Immature natural killer cell (primary cell): Measurements from ENCODE around the gene LRRFIP1. TPM values are rescaled to one million over a fixed set of nuclear protein-coding genes. Genes with fewer than 3 reads are reported as not detected.
"Not testable (repeated sequence)": the region's sequence is repeated elsewhere in the genome, so short reads cannot be mapped to it uniquely, and the experiment has no call there.

Source experiments
- DNase-seq, 3 donors: peaks; one replicate each; pipeline ENCODE4 v3.0.0; 2022; ENCODE audit warnings: mixed read lengths in 1 of 3
- H3K27ac Mint-ChIP-seq, 6 donors: one replicate each; pipeline ENCODE4 v1.8.0; 2020; ENCODE audit warnings: mixed read lengths in 6 of 6, mild to moderate bottlenecking in 5 of 6, inconsistent platforms in 4 of 6, moderate library complexity in 3 of 6
- H3K27me3 Mint-ChIP-seq, 3 donors: one replicate each; pipeline ENCODE4 v1.8.0; 2020 to 2021; ENCODE audit warnings: low read depth in 3 of 3, mild to moderate bottlenecking in 3 of 3, mixed read lengths in 3 of 3, moderate library complexity in 3 of 3, inconsistent platforms in 1 of 3
- H3K36me3 Mint-ChIP-seq, 3 donors: one replicate each; pipeline ENCODE4 v1.8.0; 2020; ENCODE audit warnings: mixed read lengths in 3 of 3, inconsistent platforms in 2 of 3, mild to moderate bottlenecking in 2 of 3
- H3K4me1 Mint-ChIP-seq, 2 donors: one replicate each; pipeline ENCODE4 v1.8.0; 2020; ENCODE audit warnings: inconsistent platforms in 2 of 2, mild to moderate bottlenecking in 2 of 2, mixed read lengths in 2 of 2, moderate library complexity in 1 of 2
- H3K4me3 Mint-ChIP-seq, 5 donors: one replicate each; pipeline ENCODE4 v1.8.0; 2020; ENCODE audit warnings: mild to moderate bottlenecking in 5 of 5, mixed read lengths in 5 of 5, inconsistent platforms in 3 of 5, moderate library complexity in 3 of 5
- H3K9me3 Mint-ChIP-seq, 6 donors: one replicate each; pipeline ENCODE4 v1.8.0; 2020; ENCODE audit warnings: mild to moderate bottlenecking in 6 of 6, mixed read lengths in 6 of 6, inconsistent platforms in 4 of 6, moderate library complexity in 3 of 6
- polyA plus RNA-seq, 3 donors: library from polyadenylated mRNA; unstranded; fragments of 300-500 nt; fragmentation: Illumina TruSeq; gene quantifications; one replicate each; pipeline ENCODE4 v1.2.3, GENCODE V29; 2021

LRRFIP1 gene
- polyA plus RNA-seq, 3 donors from 2014 or later: 62.5 to 137 (median 80.0) TPM

GRCh38 chr2:237602409-237602808, 25.0 kb upstream of the LRRFIP1 start:
- H3K9me3 Mint-ChIP-seq: peaks cover 0 to 2% (median 0%) of the 10 kb centered on the region in 6 donors
- no peaks in the 10 kb centered on the region for H3K36me3 Mint-ChIP-seq
- H3K27me3 Mint-ChIP-seq: peaks cover 3 to 6% (median 3%) of the 10 kb centered on the region in 3 donors
- H3K27ac Mint-ChIP-seq: peak overlapping the region; percentile 65 to 98 (median 88)
- H3K4me1 Mint-ChIP-seq: peaks cover 19 to 21% of the 10 kb centered on the region in 2 donors
- no peak overlapping the region for H3K4me3 Mint-ChIP-seq
- DNase-seq: no peak

- H3K27ac Mint-ChIP-seq: peak overlapping the region; percentile 65 to 98 (median 88)
- peaks cover 3 to 6% (median 3%) of the 10 kb centered on the region in 3 donors for H3K27me3 Mint-ChIP-seq
- no peaks in the 10 kb centered on the region for H3K9me3 Mint-ChIP-seq
- peak overlapping the region; percentile 70 to 94 (median 80) for H3K4me3 Mint-ChIP-seq
- H3K4me1 Mint-ChIP-seq: peaks cover 19% of the 10 kb centered on the region in 2 donors
- H3K36me3 Mint-ChIP-seq: no peaks in the 10 kb centered on the region
- DNase-seq: no peak
Measured at GRCh38 chr2:237603049-237603717, 24.2 kb upstream of the LRRFIP1 start.

- H3K27ac Mint-ChIP-seq: peak overlapping the region; percentile 65 to 98 (median 88)
- peak overlapping the region; percentile 70 to 94 (median 80) for H3K4me3 Mint-ChIP-seq
- no peaks in the 10 kb centered on the region for H3K36me3 Mint-ChIP-seq
- H3K9me3 Mint-ChIP-seq: no peaks in the 10 kb centered on the region
- H3K4me1 Mint-ChIP-seq: peaks cover 19% of the 10 kb centered on the region in 2 donors
- H3K27me3 Mint-ChIP-seq: peaks cover 3 to 6% (median 3%) of the 10 kb centered on the region in 3 donors
- peak; percentile 77 to 79 (median 77) for DNase-seq
Measured at GRCh38 chr2:237603718-237604362, 23.5 kb upstream of the LRRFIP1 start.

GRCh38 chr2:237604391-237604790, 23.0 kb upstream of the LRRFIP1 start:
- Mint-ChIP-seq H3K4me3 (peak overlapping the region in 4 of 5 donors; percentile 70 to 94 (median 78)), H3K4me1 (peaks cover 19% of the 10 kb centered on the region in 2 donors), H3K9me3 (no peaks in the 10 kb centered on the region), H3K27me3 (peaks cover 2 to 6% (median 3%) of the 10 kb centered on the region in 3 donors), H3K36me3 (no peaks in the 10 kb centered on the region), H3K27ac (peak overlapping the region in 5 of 6 donors; percentile 86 to 98 (median 89))
- no peak for DNase-seq

GRCh38 chr2:237604960-237605359, 22.4 kb upstream of the LRRFIP1 start:
- Mint-ChIP-seq H3K4me3 (peak overlapping the region in 3 of 5 donors; percentile 10 to 56 (median 26)), H3K27me3 (peaks cover 2 to 6% (median 4%) of the 10 kb centered on the region in 3 donors), H3K36me3 (no peaks in the 10 kb centered on the region), H3K4me1 (peaks cover 19% of the 10 kb centered on the region in 2 donors), H3K27ac (peak overlapping the region in 5 of 6 donors; percentile 72 to 89 (median 86)), H3K9me3 (no peaks in the 10 kb centered on the region)
- no peak for DNase-seq

- peak overlapping the region in 2 of 6 donors; percentile 7 to 80 for H3K27ac Mint-ChIP-seq
Measured at GRCh38 chr2:237606522-237606921, 20.9 kb upstream of the LRRFIP1 start.

GRCh38 chr2:237612527-237613357, 14.6 kb upstream of the LRRFIP1 start:
- H3K36me3 Mint-ChIP-seq: no peaks in the 10 kb centered on the region
- H3K27me3 Mint-ChIP-seq: peaks cover 1 to 6% (median 3%) of the 10 kb centered on the region in 3 donors
- H3K27ac Mint-ChIP-seq: no peak overlapping the region
- peaks cover 13% of the 10 kb centered on the region in 2 donors for H3K4me1 Mint-ChIP-seq
- DNase-seq: no peak
- no peak overlapping the region for H3K4me3 Mint-ChIP-seq
- H3K9me3 Mint-ChIP-seq: no peaks in the 10 kb centered on the region

More at GRCh38 chr2:237606522-237606921, 20.9 kb upstream of the LRRFIP1 start:
- H3K4me3 Mint-ChIP-seq, H3K36me3 Mint-ChIP-seq, H3K27me3 Mint-ChIP-seq, DNase-seq, H3K9me3 Mint-ChIP-seq: not testable (repeated sequence)
- peaks cover 19% of the 10 kb centered on the region in 2 donors for H3K4me1 Mint-ChIP-seq

GRCh38 chr2:237613679-237614078, 13.7 kb upstream of the LRRFIP1 start:
- no peak for DNase-seq
- peaks cover 13% of the 10 kb centered on the region in 2 donors for H3K4me1 Mint-ChIP-seq
- no peaks in the 10 kb centered on the region for H3K36me3 Mint-ChIP-seq
- H3K4me3 Mint-ChIP-seq: no peak overlapping the region
- no peaks in the 10 kb centered on the region for H3K9me3 Mint-ChIP-seq
- peak overlapping the region in 2 of 6 donors; percentile 20 to 23 for H3K27ac Mint-ChIP-seq
- peaks cover 1 to 9% (median 3%) of the 10 kb centered on the region in 3 donors for H3K27me3 Mint-ChIP-seq

- Mint-ChIP-seq H3K36me3 (no peaks in the 10 kb centered on the region), H3K9me3 (no peaks in the 10 kb centered on the region), H3K4me3 (no peak overlapping the region), H3K27ac (no peak overlapping the region), H3K27me3 (peaks cover 1 to 9% (median 3%) of the 10 kb centered on the region in 3 donors), H3K4me1 (peaks cover 13% of the 10 kb centered on the region in 2 donors)
- peak in 1 of 3 donors; percentile 15 for DNase-seq
Measured at GRCh38 chr2:237614151-237614720, 13.2 kb upstream of the LRRFIP1 start.

- Mint-ChIP-seq H3K36me3 (no peaks in the 10 kb centered on the region), H3K9me3 (no peaks in the 10 kb centered on the region), H3K27me3 (peaks cover 0 to 11% (median 0%) of the 10 kb centered on the region in 3 donors), H3K27ac (no peak overlapping the region), H3K4me1 (peaks cover 13% of the 10 kb centered on the region in 2 donors), H3K4me3 (no peak overlapping the region)
- no peak for DNase-seq
Measured at GRCh38 chr2:237615631-237616249, 11.6 kb upstream of the LRRFIP1 start.

- peak overlapping the region in 1 of 6 donors; percentile 7 for H3K27ac Mint-ChIP-seq
- H3K36me3 Mint-ChIP-seq: no peaks in the 10 kb centered on the region
- no peaks in the 10 kb centered on the region for H3K9me3 Mint-ChIP-seq
- DNase-seq: no peak
- peaks cover 13% of the 10 kb centered on the region in 2 donors for H3K4me1 Mint-ChIP-seq
- peaks cover 0 to 11% (median 0%) of the 10 kb centered on the region in 3 donors for H3K27me3 Mint-ChIP-seq
- H3K4me3 Mint-ChIP-seq: no peak overlapping the region
Measured at GRCh38 chr2:237616373-237616733, 11.0 kb upstream of the LRRFIP1 start.

- DNase-seq: no peak
- Mint-ChIP-seq H3K27ac (peak overlapping the region in 2 of 6 donors; percentile 7 to 21), H3K4me1 (peaks cover 13% of the 10 kb centered on the region in 2 donors), H3K36me3 (no peaks in the 10 kb centered on the region), H3K9me3 (no peaks in the 10 kb centered on the region), H3K4me3 (peak overlapping the region in 3 of 5 donors; percentile 1 to 46 (median 8)), H3K27me3 (peaks cover 0 to 9% (median 2%) of the 10 kb centered on the region in 3 donors)
Measured at GRCh38 chr2:237616734-237617586, 10.4 kb upstream of the LRRFIP1 start.
